WI38 (cell line): ENCODE data around the gene CCR9.

Experiments used
- H3K4me3 ChIP-seq: 2 replicates; pipeline ENCODE4 v1.5.1; 2011; ENCODE audit warnings: low read depth, mild to moderate bottlenecking, control low read depth, low read length
- TF ChIP-seq, protein P1 (sequence below): IDR thresholded peaks from 2 replicates; pipeline ENCODE4 v1.5.1; 2012; ENCODE audit warnings: low read depth, mild to moderate bottlenecking, control low read depth, low read length

Gene CCR9

DNA sequence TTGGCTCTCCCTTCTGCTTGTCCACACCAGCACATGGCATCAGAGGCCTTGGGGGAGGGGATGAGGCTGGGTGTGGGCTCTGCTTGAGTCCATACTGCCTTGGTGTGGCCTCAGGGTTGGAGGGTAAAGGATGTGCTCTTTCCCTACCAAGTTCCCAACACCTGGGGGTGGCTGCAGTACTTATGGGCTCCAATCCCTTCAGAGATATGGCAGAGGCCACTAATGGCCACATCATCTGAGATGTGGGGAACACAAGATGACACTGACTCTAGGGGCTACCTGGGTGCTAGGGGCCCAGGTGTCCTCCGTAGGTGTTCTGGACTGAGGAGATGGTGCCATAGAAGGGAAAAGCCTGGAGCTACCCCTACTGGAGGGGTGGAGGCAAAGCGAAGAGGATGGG lies 63.8 kb downstream of the CCR9 start:
- no peak overlapping the region for H3K4me3 ChIP-seq
- TF ChIP-seq, protein P1, sequence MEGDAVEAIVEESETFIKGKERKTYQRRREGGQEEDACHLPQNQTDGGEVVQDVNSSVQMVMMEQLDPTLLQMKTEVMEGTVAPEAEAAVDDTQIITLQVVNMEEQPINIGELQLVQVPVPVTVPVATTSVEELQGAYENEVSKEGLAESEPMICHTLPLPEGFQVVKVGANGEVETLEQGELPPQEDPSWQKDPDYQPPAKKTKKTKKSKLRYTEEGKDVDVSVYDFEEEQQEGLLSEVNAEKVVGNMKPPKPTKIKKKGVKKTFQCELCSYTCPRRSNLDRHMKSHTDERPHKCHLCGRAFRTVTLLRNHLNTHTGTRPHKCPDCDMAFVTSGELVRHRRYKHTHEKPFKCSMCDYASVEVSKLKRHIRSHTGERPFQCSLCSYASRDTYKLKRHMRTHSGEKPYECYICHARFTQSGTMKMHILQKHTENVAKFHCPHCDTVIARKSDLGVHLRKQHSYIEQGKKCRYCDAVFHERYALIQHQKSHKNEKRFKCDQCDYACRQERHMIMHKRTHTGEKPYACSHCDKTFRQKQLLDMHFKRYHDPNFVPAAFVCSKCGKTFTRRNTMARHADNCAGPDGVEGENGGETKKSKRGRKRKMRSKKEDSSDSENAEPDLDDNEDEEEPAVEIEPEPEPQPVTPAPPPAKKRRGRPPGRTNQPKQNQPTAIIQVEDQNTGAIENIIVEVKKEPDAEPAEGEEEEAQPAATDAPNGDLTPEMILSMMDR = no peak

DNA sequence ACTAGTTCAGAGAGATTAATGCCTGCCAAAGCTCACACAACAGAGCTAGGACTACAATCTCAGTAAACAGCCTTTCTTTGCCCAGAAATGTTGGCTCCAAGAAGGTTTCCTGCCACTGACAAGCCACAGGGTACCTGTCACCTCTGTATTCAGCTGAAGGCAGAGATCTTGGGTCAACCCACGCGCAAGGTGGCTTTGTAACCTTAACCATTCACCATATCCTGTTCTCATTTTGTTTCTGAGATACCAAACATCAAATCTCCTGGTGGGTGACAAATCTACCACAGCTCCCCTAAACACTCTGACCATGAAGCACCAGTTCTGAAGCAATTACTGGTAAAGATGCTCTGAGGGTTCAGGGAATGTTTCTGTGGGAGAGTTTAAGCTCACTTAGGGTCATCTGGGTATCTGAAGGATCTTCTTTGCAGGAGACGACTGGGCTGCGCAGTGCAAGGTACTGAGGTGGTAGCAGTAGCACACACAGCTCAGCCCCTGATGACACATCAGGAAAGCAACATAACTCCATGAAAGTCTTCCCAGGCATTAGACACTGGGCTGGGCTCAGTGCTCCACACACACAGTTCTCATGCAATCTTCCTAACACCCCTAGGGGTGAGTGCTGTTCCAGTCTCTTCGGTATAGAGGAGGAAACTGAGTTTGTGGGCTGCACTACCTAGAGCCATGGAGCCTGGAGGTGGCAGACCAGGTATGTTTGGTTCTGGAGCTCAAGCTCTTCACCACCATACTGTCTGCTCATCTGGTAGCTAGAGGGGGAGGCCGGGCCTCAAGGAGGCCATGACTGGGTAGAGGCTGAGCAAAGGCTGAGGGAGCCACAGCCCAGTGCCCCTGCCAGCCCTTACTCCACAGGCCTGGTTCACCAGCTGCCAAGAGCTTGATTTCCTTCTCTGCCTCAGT lies 64.6 kb downstream of the CCR9 start:
- H3K4me3 ChIP-seq = no peak overlapping the region
- TF ChIP-seq, protein P1 = no peak

DNA sequence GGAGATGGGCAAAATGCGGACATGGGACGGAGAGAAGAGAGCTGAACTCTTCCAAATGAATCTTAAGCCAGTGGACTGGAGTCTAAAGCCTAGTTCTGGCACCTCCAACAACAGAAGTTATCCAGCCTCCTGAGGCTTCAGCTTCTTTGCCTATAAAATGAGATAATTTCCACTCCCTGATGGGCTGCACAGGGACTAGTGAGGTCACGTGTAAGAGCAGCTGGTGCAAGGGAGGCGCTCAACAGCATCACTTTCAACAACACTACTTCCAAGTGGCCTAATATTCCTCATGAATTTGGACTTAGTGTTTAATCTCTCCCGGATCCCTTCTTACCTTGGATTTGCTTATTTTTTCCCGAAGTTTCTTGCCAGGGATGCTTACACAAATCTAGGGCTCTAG lies 65.6 kb downstream of the CCR9 start:
- H3K4me3 ChIP-seq = no peak overlapping the region
- TF ChIP-seq, protein P1 = no peak

DNA sequence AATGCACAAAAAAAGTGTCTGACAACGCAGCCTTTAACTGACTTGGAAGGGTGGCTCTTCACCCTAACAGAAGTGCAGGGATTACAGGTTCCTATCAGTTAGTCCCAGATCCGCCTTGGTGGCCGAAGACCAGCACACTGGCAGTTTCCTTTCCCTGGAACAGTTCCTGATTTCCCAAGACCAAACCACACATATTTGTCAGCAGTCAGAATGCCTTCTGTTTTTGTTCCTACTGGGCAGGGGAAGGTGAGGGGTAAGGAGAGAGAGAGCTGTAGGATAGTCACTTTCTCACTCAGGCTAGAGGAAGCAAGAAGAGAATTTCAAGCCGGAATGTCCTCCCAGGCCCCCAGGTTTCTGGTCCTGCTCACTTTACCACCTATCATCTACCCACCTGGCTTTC lies 66.1 kb downstream of the CCR9 start:
- H3K4me3 ChIP-seq = no peak overlapping the region
- TF ChIP-seq, protein P1 = no peak
